NCI-H1694 treated with DMSO at 0.1 percent for 48 hours (cell line): ENCODE data around the gene RSBN1.
A peak's percentile ranks its signal among the peaks of the same experiment; 100 is the strongest.
"Not testable (repeated sequence)": the region's sequence is repeated elsewhere in the genome, so short reads cannot be mapped to it uniquely, and the experiment has no call there.

Experiments used
- DNase-seq: peaks from one replicate; lab custom pipeline; 2025; lab: John Stamatoyannopoulos, UW

The RSBN1 gene

GRCh38 chr1:113782406-113782805, 29.9 kb downstream of the RSBN1 start:
- DNase-seq = no peak

- no peak for DNase-seq
Observed at GRCh38 chr1:113780374-113781146, 31.7 kb downstream of the RSBN1 start.

GRCh38 chr1:113779542-113779941, 32.7 kb downstream of the RSBN1 start:
- no peak for DNase-seq

GRCh38 chr1:113777561-113777960, 34.7 kb downstream of the RSBN1 start:
- DNase-seq = no peak

- DNase-seq = no peak
Observed at GRCh38 chr1:113770031-113770430, 42.2 kb downstream of the RSBN1 start.

- DNase-seq = no peak
Observed at GRCh38 chr1:113769601-113769970, 42.7 kb downstream of the RSBN1 start.

- no peak for DNase-seq
Observed at GRCh38 chr1:113768916-113769600, 43.2 kb downstream of the RSBN1 start.

GRCh38 chr1:113765306-113766230, 46.7 kb downstream of the RSBN1 start:
- no peak for DNase-seq

GRCh38 chr1:113763661-113764060, 48.6 kb downstream of the RSBN1 start:
- peak; percentile 95 for DNase-seq

- no peak for DNase-seq
Observed at GRCh38 chr1:113761937-113762336, 50.3 kb downstream of the RSBN1 start.

- DNase-seq = no peak
Observed at GRCh38 chr1:113760102-113761080, 51.9 kb downstream of the RSBN1 start.

GRCh38 chr1:113759333-113760101, 52.8 kb downstream of the RSBN1 start, which contains the start of gene PHTF1:
Gene PHTF1 (minus strand): TSS chr1:113759486. CDS start chr1:113758703, 783 bp downstream.
- peak; percentile 60 for DNase-seq

- peak; percentile 45 for DNase-seq
Observed at GRCh38 chr1:113758631-113759332, 53.5 kb downstream of the RSBN1 start.

GRCh38 chr1:113756461-113756860, 55.8 kb downstream of the RSBN1 start:
- no peak for DNase-seq

- not testable (repeated sequence) for DNase-seq
Observed at GRCh38 chr1:113753333-113753732, 58.9 kb downstream of the RSBN1 start.

- no peak for DNase-seq
Observed at GRCh38 chr1:113751516-113751915, 60.8 kb downstream of the RSBN1 start.

GRCh38 chr1:113751114-113751513, 61.2 kb downstream of the RSBN1 start:
- DNase-seq = no peak

GRCh38 chr1:113749402-113749801, 62.9 kb downstream of the RSBN1 start:
- no peak for DNase-seq

GRCh38 chr1:113747376-113747775, 64.9 kb downstream of the RSBN1 start:
- DNase-seq = no peak

GRCh38 chr1:113745425-113745824, 66.9 kb downstream of the RSBN1 start:
- DNase-seq = no peak
